NCI-H1417 (cell line): ENCODE data around the gene NPHP4.
A peak's percentile ranks its signal among the peaks of the same experiment; 100 is the strongest.

Source experiments
- DNase-seq, 3 experiments: peaks; one replicate each; lab custom pipeline; 2025; lab: John Stamatoyannopoulos, UW

Gene NPHP4

DNA sequence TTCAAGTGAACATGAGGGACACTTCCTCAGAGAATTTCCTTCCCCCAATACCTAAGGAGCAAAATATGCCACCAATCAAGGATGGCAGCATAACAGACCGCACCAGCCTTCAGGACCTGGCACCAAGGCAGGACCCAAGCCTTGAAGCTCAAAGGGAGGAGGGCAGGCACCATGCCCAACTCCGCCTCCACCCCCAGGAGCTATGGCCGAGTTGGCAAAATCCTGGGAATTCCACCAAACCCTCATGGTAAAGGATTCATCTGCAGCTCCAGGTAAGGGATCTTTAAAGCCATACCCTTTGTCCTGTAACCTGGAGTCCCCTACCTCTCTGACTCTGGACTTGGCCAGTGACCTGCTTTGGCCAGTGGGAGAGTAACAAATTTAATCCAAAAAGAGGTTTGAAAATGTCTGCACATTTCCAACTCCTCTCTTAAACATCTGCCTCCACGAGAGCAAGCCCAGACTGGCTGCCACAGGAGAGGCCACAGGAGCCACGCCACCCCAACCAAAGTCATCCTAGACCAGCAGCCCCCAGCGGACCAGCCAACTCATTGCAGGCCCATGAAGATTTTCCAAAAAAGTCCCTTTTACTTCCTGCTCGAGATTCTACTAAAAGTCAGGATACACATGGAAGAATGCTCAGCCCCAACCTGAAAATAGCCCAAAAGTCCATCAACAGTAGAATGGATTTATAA is 41.9 kb downstream of the NPHP4 start:
- DNase-seq = no peak

DNA sequence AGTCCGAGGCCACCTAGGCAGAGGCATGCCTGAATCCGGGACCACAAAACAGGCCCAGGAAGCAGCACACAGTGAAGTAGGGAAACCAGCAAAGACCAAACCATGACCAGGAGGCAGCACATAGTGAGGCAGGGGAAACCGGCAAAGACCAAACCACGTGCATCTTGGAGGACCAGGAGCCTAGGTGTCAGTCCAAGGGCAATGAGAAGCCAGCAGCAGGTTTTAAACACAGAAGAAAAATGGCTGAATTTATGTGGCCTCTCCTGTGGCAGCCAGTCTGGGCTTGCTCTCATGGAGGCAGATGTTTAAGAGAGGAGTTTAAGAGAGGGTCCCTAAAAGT is 42.5 kb downstream of the NPHP4 start:
- DNase-seq = no peak

DNA sequence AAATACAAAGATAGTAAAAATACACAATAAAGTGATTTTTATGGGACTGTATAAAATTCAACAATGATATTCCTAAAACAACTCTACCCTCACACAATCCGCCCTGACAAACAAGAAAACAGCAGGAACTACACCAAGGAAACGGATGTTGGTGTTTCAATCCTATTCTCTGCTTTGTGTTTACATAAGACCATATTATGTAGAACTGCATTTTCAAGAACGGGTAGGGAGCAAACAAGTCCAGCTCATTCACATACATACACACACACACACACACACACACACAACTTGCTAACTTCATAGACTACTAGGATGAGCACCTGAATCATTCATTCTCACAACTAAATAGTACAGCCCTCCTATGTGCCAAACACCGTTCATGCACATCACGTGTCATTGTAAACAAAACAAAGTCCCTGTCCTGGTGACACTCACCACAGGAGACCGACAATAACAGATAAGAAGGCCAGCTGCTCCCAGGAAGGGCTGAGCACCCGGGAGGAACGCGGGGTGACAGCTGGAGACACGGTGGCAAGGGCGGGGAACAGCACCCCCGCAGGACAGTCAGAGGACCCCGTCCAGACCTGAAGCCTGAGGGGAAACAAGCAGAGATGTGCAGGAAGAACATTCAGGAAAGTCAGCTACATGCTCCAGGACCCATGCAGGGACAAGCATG is 43.0 kb downstream of the NPHP4 start:
- DNase-seq = peak in 2 of 3 experiments; percentile 62 to 80

DNA sequence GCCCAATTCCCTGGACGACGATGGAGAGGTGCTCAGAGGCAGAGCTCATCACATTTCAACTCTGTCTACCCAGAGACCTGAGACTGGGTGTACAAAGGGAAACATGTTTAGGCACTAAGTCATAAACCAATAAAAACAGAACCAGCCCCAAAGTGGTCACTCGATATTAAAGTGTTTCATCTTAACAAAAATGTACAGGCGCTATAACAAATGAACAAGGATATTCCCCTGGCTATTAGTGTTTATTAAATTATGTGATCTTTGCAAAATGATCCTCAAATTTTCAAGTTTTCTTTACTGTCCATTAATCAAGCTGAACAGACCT is 43.6 kb downstream of the NPHP4 start:
- DNase-seq = no peak

DNA sequence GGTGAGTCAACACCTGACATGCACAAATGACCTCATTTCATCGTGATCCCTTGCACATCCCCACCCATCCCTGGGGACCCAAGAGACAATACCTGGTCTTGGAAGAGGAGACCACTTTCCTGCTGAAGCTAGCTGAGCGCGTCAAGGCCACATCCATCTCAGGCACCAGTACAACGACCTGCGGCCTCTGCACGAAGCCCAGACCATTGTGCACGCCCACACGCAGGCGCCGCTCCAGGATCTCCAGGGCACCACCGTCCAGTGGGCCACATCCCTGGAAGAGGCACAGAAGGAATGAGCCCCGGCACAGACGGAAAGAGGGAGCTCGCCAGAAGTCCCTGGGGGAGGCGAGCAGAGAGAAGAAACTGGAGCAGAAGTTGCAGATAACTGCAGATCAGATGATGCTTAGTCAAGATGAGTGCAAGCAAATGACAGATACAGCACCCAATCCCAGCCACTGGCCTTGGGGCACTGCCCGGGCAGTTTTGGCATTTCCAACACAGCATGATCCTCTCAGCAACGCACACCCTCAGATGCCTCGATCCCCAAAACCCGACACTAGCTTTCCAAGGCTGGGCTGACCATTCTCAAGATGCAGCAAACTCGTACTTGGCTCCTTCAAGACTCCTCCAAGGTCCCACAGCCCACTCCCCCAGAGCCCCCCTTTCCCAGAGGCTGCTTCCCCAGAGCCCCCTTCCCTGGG is 44.1 kb downstream of the NPHP4 start:
- DNase-seq = no peak

DNA sequence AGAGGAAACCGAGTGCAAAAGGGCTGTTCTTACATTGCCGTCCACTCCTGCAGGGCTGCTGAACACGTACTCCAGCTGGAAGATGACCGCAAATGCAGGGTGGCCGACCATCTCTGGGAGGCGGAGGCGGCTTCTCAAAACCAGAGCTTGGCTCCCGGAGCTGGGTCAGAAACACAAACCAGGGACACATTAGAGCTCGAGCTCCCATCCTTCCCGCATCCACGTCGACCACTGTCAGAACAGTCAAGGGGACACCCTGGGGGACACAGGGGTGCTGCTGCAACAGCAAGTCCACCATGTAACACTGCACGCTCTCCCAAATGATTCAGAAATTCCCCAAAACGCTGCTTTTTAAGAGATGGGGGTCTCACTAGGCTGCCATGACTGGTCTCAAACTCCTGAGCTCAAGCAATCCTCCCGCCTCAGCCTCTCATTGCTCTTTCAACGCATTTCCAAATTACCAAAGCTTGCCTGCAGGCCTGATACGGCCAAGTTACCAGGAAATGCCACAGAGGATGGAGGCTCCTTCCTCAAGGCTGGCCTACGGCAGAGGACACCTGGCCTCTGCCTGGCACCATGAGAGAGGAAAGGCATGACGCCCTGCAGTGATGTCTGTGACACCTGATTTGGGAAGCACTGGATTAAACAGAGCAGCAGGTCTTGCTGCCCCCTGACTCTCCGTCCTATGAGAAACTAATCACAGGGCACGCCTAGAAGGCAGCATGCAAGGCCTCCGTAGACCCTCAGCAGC is 45.0 kb downstream of the NPHP4 start:
- DNase-seq = no peak

DNA sequence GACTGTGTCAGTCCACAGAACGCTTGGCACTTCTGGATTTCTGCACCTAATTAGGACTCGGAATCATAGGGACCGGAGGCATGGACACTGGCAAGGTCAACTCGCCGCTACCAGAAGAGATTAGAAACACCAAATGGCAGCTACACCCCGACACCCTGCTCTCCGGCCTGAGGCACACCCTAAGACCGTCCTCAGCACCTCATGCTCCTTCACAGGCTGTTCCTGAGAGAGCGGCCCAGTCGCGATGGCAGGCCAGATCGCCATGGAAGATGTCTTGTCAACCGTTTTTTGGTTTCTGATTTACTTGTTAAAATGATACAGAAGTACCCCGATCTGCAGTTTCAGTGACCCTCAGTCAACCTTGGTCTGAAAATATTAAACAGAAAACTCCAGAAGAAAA is 46.8 kb downstream of the NPHP4 start:
- DNase-seq = no peak

DNA sequence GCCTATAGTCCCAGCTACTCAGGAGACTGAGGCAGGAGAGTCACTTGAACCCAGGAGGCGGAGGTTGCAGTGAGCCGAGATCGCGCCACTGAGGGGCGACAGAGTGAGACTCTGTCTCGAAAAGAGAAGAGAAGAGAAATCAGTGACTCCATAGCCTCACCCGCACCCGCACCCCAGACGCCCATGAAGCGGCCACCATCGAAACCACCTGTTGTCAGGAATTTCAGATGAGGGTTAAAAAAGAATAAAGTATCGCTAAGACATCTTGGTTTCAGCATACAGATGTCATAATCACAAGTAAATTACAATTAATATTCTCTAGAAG is 47.4 kb downstream of the NPHP4 start:
- no peak for DNase-seq

DNA sequence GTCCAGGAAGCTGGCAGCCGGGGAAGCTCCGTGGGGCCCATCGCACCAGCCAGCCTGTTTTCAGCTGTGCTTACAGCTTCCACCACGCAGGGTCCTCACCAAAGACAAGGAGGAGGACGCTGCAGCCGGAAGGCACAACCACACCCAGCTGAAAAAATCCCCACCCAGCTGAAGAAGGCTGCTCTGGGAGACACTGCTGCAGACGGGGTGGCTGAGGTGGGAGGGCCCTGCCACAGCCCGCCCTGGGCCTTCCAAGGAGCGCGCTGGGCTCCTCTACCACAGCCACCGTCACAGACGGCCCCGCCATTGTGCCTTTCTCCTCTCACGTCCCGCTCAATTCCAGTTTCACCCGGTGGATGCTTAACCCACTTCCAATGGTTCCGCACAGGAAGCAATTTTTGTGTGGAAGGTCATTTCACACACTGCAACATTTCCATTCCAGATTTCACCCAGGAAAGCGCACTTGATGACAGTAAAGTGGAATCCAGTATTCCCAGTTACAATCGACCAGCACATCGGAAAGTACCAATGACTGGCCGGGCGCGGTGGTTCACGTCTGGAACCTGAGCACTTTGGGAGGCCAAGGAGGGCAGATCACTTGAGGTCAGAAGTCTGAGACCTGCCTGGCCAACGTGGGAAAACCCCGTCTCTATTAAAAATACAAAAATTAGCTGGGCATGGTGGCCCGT is 47.9 kb downstream of the NPHP4 start:
- no peak for DNase-seq

DNA sequence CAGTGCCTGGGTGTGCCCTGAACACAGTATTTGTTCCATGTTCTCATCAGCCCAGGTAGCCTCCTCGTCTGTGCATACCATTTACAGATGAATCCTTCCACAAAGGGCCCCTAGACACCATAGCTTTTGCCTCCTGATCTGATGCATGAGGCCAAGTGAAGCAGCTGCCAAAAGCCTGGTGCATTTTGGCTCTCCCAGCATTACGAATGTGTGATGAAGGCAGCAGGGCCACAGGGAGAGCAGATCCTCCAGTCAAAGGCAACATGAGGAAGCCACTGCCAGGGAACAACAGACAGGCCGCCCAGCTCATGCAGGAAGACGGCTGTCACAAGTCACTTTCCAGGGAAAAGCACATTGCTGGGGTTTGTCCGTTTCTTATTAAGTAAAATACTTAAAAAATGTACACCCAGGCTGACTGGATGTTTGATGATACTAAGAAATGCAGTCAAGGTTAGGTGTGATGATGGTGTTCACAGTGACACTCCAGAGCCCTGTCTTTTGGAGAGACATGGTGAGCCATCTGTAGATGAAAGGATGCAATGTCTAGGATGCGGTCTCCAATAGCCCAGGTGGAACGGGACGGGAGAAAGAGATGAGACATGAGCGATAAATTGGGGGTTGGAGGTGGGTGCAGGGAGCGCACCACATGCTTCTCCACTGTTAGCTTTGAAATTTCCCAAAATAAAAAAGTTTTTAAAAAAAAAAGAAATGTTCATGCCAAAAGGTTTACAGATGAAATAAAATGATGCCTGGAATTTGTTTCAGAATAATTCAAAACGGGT is 48.7 kb downstream of the NPHP4 start:
- no peak for DNase-seq

DNA sequence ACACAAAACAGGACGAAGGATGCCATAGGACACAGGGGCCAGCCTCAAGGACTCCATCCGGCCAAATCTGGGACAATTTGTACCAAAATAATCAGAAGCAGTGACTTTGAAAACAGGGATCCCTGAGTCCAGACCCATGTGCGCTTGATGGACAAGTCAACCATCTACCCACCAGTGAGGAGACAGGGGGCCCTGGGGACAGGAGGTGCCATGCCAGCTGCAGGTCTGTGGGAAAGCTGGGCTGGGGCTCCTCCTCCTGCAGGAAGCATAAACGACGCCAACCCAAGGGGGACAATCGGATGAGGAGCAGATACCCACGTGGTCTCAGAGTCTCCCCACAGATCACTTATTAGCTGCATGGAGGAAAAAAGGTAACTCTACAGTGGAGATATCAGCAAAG is 50.6 kb downstream of the NPHP4 start:
- no peak for DNase-seq

DNA sequence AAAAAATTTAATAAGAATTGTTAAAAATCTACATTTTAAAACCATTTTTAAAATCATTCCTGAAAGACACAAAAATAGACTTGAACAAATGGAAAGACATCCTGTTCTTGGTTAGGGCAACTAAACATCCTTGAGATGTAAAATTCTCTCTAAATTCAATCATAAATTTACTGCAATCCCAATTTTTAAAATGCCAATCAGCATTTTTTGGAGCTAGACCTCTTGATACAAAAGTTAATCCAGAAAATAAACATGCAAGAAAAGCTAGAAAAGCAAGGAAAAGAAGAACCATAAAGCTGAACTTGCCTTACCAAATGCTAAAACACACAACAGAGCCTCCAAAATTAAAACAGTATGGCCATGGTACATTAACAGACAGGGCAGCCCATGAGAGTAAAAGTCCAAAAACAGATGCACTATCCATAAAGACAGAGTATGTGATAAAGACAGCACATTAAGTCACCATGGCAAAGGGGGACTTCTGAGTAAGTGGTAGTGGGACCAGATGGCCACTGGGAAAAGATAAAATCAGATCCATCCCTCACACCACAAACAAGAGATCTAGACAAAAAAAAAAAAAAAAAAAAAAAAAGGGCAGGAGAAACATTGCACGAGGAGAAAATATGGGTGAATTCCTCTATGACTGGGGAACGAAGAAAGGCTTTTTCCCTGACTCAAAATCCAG is 51.4 kb downstream of the NPHP4 start:
- no peak for DNase-seq

DNA sequence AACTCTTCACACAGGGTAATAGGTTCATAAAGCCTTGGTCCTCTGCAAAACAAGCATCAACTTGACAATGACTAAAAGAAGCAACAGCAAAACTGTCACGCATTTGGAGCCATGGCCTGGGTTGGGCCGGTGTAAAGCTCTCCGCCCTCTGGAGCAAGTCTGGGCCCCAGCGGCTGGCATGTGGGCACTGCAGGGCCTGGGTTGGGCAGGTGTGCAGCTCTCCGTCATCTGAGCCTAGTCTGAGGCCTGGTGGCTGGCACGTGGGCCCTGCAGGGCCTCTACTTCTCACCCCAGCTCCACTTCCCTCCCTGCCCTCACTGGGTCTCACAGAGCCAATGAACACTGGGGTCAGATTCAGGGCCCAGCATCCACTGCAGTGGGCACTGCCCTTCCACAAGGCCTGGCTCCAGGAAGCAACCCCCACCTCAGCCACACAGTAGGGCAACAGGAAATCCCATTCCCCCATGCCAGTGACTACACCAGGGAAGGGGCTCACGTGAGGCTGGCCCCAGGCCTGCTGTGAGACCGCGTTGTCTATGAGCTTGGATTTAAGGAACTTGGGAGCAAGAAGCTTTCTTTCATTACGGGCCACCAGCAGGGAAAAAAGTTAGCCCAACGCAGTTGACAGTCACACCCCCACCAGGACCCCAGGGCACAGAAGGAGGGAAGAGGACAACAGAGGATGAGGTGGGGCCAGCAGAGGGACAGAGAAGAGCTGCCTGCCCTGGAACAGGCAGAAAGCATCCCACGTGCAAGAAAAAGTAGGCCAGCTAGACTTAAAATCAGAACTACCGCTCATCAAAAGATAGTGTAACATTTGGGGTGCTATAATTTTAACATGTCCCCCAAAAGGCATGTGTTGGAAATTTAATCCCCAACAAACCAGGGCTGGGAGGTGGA is 52.7 kb downstream of the NPHP4 start:
- no peak for DNase-seq

DNA sequence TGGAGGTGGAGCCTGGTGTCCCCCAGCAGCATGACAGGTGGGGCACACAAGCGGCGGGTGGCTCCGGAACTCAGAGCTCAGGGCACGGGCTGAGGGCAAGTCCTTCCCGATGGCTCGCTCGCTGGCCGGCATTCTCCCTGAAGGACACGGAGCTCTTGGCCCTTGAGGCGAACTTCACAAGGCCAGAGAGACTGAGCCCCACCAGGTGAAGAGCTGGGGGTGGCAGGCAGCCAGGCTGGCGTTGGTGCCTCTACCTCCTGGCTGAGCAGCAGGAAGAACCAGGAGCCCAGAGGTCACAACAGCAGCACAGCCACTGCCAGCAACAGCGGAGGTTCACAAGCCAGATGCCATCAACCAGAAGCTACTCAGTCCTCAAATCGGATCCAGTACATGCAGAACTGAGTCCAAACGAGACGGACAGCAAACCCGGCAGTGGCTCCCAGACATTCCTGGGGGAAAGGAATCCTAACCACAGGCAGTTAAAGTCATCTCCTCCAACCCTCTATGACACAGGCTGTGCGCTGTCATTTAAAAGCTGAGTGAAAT is 54.1 kb downstream of the NPHP4 start:
- no peak for DNase-seq

DNA sequence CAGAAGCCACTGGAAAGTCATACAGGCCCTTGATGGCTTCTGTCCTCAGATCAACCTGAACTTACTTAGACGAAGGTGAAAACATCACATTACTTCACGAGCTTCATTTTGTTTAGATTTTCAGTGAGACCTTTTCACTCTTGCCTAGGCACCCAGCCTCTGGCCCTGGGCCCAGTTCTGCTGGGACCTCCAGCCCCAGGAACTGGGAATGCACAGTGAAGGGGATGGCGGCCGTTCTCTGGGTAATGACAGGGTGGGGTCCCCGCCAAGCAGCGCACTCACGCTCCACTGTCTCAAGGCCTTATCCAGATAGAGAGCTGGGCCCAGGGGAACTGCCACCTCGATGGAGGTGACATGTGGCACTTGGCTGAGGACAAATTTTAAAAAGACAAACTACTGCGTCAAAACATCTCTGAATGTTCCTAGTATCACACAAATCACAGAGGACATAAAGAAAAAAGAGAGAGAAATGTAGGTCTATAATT is 54.8 kb downstream of the NPHP4 start:
- DNase-seq = no peak

DNA sequence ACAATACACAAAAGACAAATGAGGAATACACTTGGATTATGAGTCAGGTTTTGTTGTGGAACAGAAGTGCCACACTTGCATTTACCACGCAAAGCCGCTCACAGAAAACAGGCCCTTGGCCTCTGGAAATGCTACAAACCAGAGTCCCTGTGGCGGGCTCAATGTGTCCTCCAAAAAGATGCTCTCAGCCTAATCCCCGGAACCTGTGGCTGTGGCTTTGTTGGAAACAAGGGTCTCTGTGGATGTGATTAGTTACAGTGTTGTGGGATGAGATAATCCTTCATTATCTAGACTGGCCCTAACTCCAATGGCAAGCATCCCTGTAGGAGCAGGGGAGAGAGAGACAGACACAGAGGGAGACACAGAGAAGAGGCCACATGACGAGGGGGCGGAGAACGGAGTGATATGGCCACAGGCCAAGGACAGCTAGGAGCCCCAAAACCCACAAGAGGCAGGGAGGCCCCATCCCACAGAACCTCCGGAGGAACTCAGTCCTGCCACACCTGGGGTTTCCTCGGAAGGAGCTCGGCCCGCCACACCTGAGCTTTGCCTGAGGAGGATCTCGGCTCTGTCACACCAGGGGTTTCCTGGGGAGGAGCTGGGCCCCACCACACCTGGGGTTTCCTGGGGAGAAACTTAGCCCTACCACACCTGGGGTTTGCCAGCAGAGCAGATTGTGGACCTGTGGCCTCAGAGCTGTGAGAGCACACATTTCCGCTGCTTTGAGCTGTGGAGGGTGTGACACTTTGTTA is 55.4 kb downstream of the NPHP4 start:
- DNase-seq = no peak

DNA sequence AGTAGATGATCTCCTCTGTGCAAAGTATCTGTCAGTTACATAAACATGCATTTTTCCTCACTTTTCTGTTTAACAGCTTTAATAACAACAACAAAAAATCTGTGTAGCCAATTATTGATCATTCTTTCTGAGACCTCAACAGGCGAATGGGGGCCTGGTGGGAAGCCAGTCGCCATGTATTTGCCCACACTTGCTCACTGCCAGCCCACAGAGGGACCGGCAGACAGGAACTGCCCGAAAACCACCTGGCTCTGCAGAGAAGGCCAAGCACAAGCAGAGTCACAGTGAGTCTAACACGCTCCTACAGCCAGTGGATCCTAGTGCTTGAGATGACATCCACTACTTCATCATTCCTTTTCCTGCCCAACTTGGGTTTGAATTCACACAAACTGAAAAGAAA is 56.1 kb downstream of the NPHP4 start:
- DNase-seq = no peak

DNA sequence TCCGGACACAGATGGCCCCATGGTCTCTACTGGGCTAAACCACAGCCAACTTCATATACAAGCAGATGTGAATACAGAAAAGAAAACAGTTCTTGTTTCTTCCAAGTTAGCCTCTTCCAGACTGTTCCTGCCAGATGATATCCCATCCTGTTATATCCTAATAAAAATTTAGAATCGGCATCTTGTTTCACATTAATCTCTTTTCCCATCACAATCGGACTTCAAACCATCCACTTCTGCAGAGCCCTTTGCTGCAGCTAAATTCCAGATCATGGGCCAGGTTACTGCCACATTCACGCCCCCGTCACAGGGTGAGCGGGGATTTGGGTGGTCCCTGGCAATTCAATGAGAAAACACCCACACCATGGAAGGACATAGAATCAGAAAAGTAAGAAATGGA is 57.2 kb downstream of the NPHP4 start:
- no peak for DNase-seq
